HEK293 (cell line): ENCODE results near the gene CUEDC1.

Experiments used
- CTCF ChIA-PET: fragments of 350-600 bp; formaldehyde crosslinking; extraction: SDS; loops from one replicate; lab custom pipeline; 2021; ENCODE audit warnings: antibody characterized with exemption; lab: Yijun Ruan, JAX
- POLR2A ChIA-PET: fragments of 300-600 bp; formaldehyde crosslinking; extraction: SDS; loops from one replicate; lab custom pipeline; 2020; ENCODE audit warnings: antibody characterized with exemption, inconsistent platforms; lab: Yijun Ruan, JAX
- H3K27ac ChIP-seq: fragments of 200-500 bp; sonication (Bioruptor generic); 2 replicates; pipeline ENCODE4 v1.5.1; 2014; ENCODE audit warnings: low read depth, low read length, control low read depth, inconsistent platforms; ENCODE audit errors: extremely low read depth
- H3K36me3 ChIP-seq, 2 experiments: fragments of 200-500 bp in 1 of 2; sonication (Bioruptor generic) in 1 of 2; 1 replicate in 1 of 2; 2 replicates in 1 of 2; pipeline ENCODE4 v1.5.1; 2014 to 2017; ENCODE audit warnings: inconsistent platforms in 2 of 2, low read length in 2 of 2; ENCODE audit not compliant: control insufficient read depth in 2 of 2, insufficient read depth in 1 of 2
- H3K4me1 ChIP-seq: fragments of 200-500 bp; sonication (Bioruptor generic); 2 replicates; pipeline ENCODE4 v1.5.1; 2014; ENCODE audit warnings: mild to moderate bottlenecking, low read length, inconsistent platforms; ENCODE audit not compliant: control insufficient read depth, insufficient read depth
- H3K4me3 ChIP-seq: 2 replicates; pipeline ENCODE4 v1.5.1; 2011; ENCODE audit warnings: low read depth, mild to moderate bottlenecking, control low read depth, low read length, moderate library complexity
- H3K9me3 ChIP-seq: fragments of 200-500 bp; sonication (Bioruptor generic); 2 replicates; pipeline ENCODE4 v1.5.1; 2014; ENCODE audit warnings: low read depth, low read length, inconsistent platforms; ENCODE audit not compliant: control insufficient read depth, insufficient read depth
- EGR2 ChIP-seq: fragments of 450-650 bp; formaldehyde crosslinking; IDR thresholded peaks from 2 replicates; pipeline ENCODE4 v1.5.1; 2016; ENCODE audit warnings: low read depth, missing biosample characterization, missing genetic modification characterization
- ELK4 ChIP-seq: IDR thresholded peaks from 2 replicates; pipeline ENCODE4 v1.6.1; 2011; ENCODE audit warnings: mild to moderate bottlenecking, low read depth, low read length, borderline replicate concordance
- OSR2 ChIP-seq: fragments of 450-650 bp; formaldehyde crosslinking; IDR thresholded peaks from 2 replicates; pipeline ENCODE4 v1.5.1; 2016; ENCODE audit warnings: missing biosample characterization, missing genetic modification characterization
- SCRT2 ChIP-seq: fragments of 450-650 bp; formaldehyde crosslinking; IDR thresholded peaks from 2 replicates; pipeline ENCODE4 v1.5.1; 2016; ENCODE audit warnings: missing biosample characterization, missing genetic modification characterization
- ZBTB10 ChIP-seq: fragments of 450-650 bp; formaldehyde crosslinking; IDR thresholded peaks from 2 replicates; pipeline ENCODE4 v1.5.1; 2016; ENCODE audit warnings: missing biosample characterization, missing genetic modification characterization
- ZFHX2 ChIP-seq: fragments of 450-650 bp; formaldehyde crosslinking; conservative IDR thresholded peaks from 2 replicates; pipeline ENCODE4 v1.5.1; 2016; ENCODE audit warnings: missing biosample characterization, missing genetic modification characterization
- ZNF148 ChIP-seq: fragments of 450-650 bp; formaldehyde crosslinking; IDR thresholded peaks from 2 replicates; pipeline ENCODE4 v1.5.0; 2017; ENCODE audit warnings: missing biosample characterization, missing genetic modification characterization, borderline replicate concordance
- ZNF174 ChIP-seq: fragments of 450-650 bp; formaldehyde crosslinking; IDR thresholded peaks from 2 replicates; pipeline ENCODE4 v1.5.0; 2017; ENCODE audit warnings: missing biosample characterization, mild to moderate bottlenecking, missing genetic modification characterization
- ZNF175 ChIP-seq: fragments of 450-650 bp; formaldehyde crosslinking; IDR thresholded peaks from 2 replicates; pipeline ENCODE4 v1.5.1; 2016; ENCODE audit warnings: missing biosample characterization, missing genetic modification characterization
- ZNF24 ChIP-seq: fragments of 450-650 bp; formaldehyde crosslinking; IDR thresholded peaks from 2 replicates; pipeline ENCODE4 v1.5.1; 2016; ENCODE audit warnings: missing biosample characterization, missing genetic modification characterization
- ZNF266 ChIP-seq: fragments of 450-650 bp; formaldehyde crosslinking; IDR thresholded peaks from 2 replicates; pipeline ENCODE4 v1.5.1; 2016; ENCODE audit warnings: missing biosample characterization, missing genetic modification characterization, low read depth
- ZNF341 ChIP-seq: fragments of 450-650 bp; formaldehyde crosslinking; IDR thresholded peaks from 2 replicates; pipeline ENCODE4; 2016; ENCODE audit warnings: low read depth, missing biosample characterization, missing genetic modification characterization
- ZNF768 ChIP-seq: fragments of 450-650 bp; formaldehyde crosslinking; IDR thresholded peaks from 2 replicates; pipeline ENCODE4 v1.5.1; 2018; ENCODE audit warnings: missing biosample characterization, mild to moderate bottlenecking, missing genetic modification characterization
- ZNF776 ChIP-seq: fragments of 450-650 bp; formaldehyde crosslinking; IDR thresholded peaks from 2 replicates; pipeline ENCODE4 v1.5.0; 2017; ENCODE audit warnings: missing biosample characterization, missing genetic modification characterization, borderline replicate concordance
- ZNF830 ChIP-seq: fragments of 450-650 bp; IDR thresholded peaks from 2 replicates; pipeline ENCODE4 v1.5.0; 2018; ENCODE audit warnings: missing biosample characterization, missing genetic modification characterization, low read depth, mild to moderate bottlenecking, moderate library complexity
- ZSCAN5A ChIP-seq: fragments of 450-650 bp; formaldehyde crosslinking; IDR thresholded peaks from 2 replicates; pipeline ENCODE4 v1.5.1; 2016; ENCODE audit warnings: missing biosample characterization, missing genetic modification characterization

The CUEDC1 gene

GRCh38 chr17:57957886-57958285, 2.7 kb upstream of the CUEDC1 start:
- no peaks in the 10 kb centered on the region for H3K9me3 ChIP-seq
- H3K4me3 ChIP-seq, result no peak overlapping the region
- H3K36me3 ChIP-seq, result no peaks in the 10 kb centered on the region
- H3K27ac ChIP-seq, result no peak overlapping the region; the same call in 1 of the 2 replicates
- no peak for TF ChIP-seq ZNF776
- TF ChIP-seq ZNF266, result no peak
- ChIA-PET CTCF (interaction anchor here (1.0 kb wide), 1 partner anchor 13 kb away, joined by 4 read pairs; no protein-coding TSS in a partner anchor), POLR2A (interaction anchor here (0.7 kb wide), 1 partner anchor 41 kb away, joined by 5 read pairs; no protein-coding TSS in a partner anchor)
- peaks cover 26% of the 10 kb centered on the region for H3K4me1 ChIP-seq

GRCh38 chr17:57957120-57957850, 2.1 kb upstream of the CUEDC1 start:
- Histone ChIP-seq H3K36me3 (no peaks in the 10 kb centered on the region), H3K27ac (no peak overlapping the region; the same call in 1 of the 2 replicates), H3K9me3 (no peaks in the 10 kb centered on the region), H3K4me3 (no peak overlapping the region), H3K4me1 (peaks cover 32% of the 10 kb centered on the region)
- ChIA-PET POLR2A (interaction anchor here (1.0 to 3.3 kb wide), 7 partner anchors 8 to 57 kb away, joined by 3 to 22 read pairs (median 8); no protein-coding TSS in a partner anchor), CTCF (interaction anchor here (0.7 to 2.4 kb wide), 4 partner anchors 42 to 123 kb away, joined by 3 to 7 read pairs (median 4); no protein-coding TSS in a partner anchor)
- TF ChIP-seq ZNF175, result no peak
- TF ChIP-seq ZNF24 (tag by site-specific recombination), result no peak
- TF ChIP-seq ZNF174, result no peak
- TF ChIP-seq SCRT2 (tag by site-specific recombination), result peak; percentile 63
- no peak for TF ChIP-seq ELK4
- TF ChIP-seq ZNF768 (tag by site-specific recombination), result no peak
- no peak for TF ChIP-seq OSR2 (tag by site-specific recombination)
- no peak for TF ChIP-seq ZBTB10 (tag by site-specific recombination)
- TF ChIP-seq ZNF830, result no peak
- no peak for TF ChIP-seq ZSCAN5A
- TF ChIP-seq ZNF341, result 0 out of 2 replicates have a peak, but pooled peaks have one; percentile 42
- peak; percentile 94 for TF ChIP-seq EGR2 (tag by site-specific recombination)
- TF ChIP-seq ZFHX2 (tag by site-specific recombination), result peak; percentile 92
- TF ChIP-seq ZNF148 (tag by site-specific recombination), result no peak
